ENCODE measurements around the gene SLC6A18. TPM values are rescaled to one million over a fixed set of nuclear protein-coding genes. Genes with fewer than 3 reads are reported as not detected.

Gene SLC6A18, protein sequence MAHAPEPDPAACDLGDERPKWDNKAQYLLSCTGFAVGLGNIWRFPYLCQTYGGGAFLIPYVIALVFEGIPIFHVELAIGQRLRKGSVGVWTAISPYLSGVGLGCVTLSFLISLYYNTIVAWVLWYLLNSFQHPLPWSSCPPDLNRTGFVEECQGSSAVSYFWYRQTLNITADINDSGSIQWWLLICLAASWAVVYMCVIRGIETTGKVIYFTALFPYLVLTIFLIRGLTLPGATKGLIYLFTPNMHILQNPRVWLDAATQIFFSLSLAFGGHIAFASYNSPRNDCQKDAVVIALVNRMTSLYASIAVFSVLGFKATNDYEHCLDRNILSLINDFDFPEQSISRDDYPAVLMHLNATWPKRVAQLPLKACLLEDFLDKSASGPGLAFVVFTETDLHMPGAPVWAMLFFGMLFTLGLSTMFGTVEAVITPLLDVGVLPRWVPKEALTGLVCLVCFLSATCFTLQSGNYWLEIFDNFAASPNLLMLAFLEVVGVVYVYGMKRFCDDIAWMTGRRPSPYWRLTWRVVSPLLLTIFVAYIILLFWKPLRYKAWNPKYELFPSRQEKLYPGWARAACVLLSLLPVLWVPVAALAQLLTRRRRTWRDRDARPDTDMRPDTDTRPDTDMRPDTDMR
- total RNA-seq (2022; extraction: Qiagen RNA extraction) = not detected in 5 replicates

GRCh38 chr5:1225081-1225480 is at the start of gene SLC6A18:
SLC6A18 (plus strand) TSS chr5:1225381; CDS start chr5:1225478, 97 bp downstream.

DNA sequence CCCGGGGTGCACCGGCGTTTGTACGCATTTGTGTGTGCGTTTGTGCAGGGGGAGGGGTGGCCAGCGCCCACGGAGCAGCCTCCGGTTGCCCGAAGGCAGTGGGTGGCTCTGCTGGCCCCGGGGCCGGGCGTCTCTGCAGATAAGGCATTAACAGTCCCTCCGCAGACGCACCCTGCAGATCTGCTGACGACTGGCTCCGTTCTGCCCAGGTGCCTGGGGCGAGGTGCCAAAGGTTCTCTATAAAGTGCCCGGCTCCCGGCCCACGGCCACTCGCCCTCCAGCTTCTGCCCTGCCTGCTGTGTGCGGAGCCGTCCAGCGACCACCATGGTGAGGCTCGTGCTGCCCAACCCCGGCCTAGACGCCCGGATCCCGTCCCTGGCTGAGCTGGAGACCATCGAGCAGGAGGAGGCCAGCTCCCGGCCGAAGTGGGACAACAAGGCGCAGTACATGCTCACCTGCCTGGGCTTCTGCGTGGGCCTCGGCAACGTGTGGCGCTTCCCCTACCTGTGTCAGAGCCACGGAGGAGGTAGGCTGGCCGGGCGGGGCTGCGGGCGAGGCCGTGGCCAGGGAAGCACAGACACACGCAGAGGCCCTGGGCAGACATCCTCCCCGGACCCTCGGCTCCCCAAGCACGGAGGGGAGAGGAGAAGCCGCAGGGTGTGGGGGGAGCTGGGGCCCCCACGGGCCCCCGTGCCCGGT is 23.7 kb upstream of the SLC6A18 start, which contains the start of gene SLC6A19:
SLC6A19 (plus strand) TSS at position 269 of the 699 bp plus-strand sequence; CDS start at position 325, 56 bp downstream.

GRCh38 chr5:1294835-1295649 is 69.9 kb downstream of the SLC6A18 start, which contains the start of gene TERT:
TERT (minus strand) TSS chr5:1295068; CDS start chr5:1294989, 79 bp downstream.

Other genes with a start within 250 kb of the SLC6A18 start
- 18.4 to 22.7 TPM (median 22.2 TPM) in 5 replicates for gene NKD2, start 216.6 kb upstream of the SLC6A18 start, total RNA-seq (2022; extraction: Qiagen RNA extraction)
- gene SLC12A7, start 113.3 kb upstream of the SLC6A18 start, total RNA-seq (2022; extraction: Qiagen RNA extraction) = 26.8 to 29.7 TPM (median 27.7 TPM) in 5 replicates
- gene SLC6A19, start 23.8 kb upstream of the SLC6A18 start, total RNA-seq (2022; extraction: Qiagen RNA extraction) = 0.33 to 0.40 TPM (median 0.37 TPM) in 5 replicates
- gene TERT, start 69.7 kb downstream of the SLC6A18 start, total RNA-seq (2022; extraction: Qiagen RNA extraction) = 2.2 to 2.7 TPM (median 2.5 TPM) in 5 replicates
- 157 to 213 TPM (median 167 TPM) in 5 replicates for gene CLPTM1L, start 119.7 kb downstream of the SLC6A18 start, total RNA-seq (2022; extraction: Qiagen RNA extraction)
- 0.62 to 0.97 TPM (median 0.75 TPM) in 5 replicates for gene SLC6A3, start 220.1 kb downstream of the SLC6A18 start, total RNA-seq (2022; extraction: Qiagen RNA extraction)

Measured in A549 treated with Hydrocortisone at 1 μM for 4 hours (cell line).